Parathyroid adenoma (tissue), 2 donors: ENCODE results near the gene TRAFD1.

Source experiments
- H2AFZ ChIP-seq: fragments of 300-600 bp; sonication (generic); one replicate; pipeline ENCODE4 v1.7.0; 2017; ENCODE audit warnings: antibody characterized with exemption, mild to moderate bottlenecking
- H3K27ac ChIP-seq: fragments of 300-600 bp; sonication (generic); one replicate; pipeline ENCODE4 v1.7.0; 2017
- H3K27me3 ChIP-seq: fragments of 300-600 bp; sonication (generic); one replicate; pipeline ENCODE4 v1.7.0; 2017; ENCODE audit warnings: low read length; ENCODE audit not compliant: control insufficient read depth, insufficient read depth
- H3K36me3 ChIP-seq: fragments of 300-600 bp; sonication (generic); one replicate; pipeline ENCODE4 v1.7.0; 2017; ENCODE audit warnings: low read length; ENCODE audit not compliant: control insufficient read depth, insufficient read depth
- H3K4me1 ChIP-seq: fragments of 300-600 bp; sonication (generic); one replicate; pipeline ENCODE4 v1.7.0; 2017; ENCODE audit warnings: control low read depth
- H3K4me2 ChIP-seq: fragments of 300-600 bp; sonication (generic); one replicate; pipeline ENCODE4 v1.7.0; 2017; ENCODE audit warnings: low read length
- H3K4me3 ChIP-seq: fragments of 300-600 bp; sonication (generic); one replicate; pipeline ENCODE4 v1.7.0; 2017; ENCODE audit warnings: low read depth, low read length
- H3K79me2 ChIP-seq: fragments of 300-600 bp; sonication (generic); one replicate; pipeline ENCODE4 v1.7.0; 2017; ENCODE audit warnings: control low read depth
- H3K9ac ChIP-seq: fragments of 300-600 bp; sonication (generic); one replicate; pipeline ENCODE4 v1.7.0; 2017; ENCODE audit warnings: mild to moderate bottlenecking
- H3K9me3 ChIP-seq: fragments of 300-600 bp; sonication (generic); one replicate; pipeline ENCODE4 v1.7.0; 2017; ENCODE audit warnings: low read length; ENCODE audit not compliant: control insufficient read depth
- CTCF ChIP-seq: fragments of 300-600 bp; sonication (generic); IDR thresholded peaks from one replicate; pipeline ENCODE4 v1.7.0; 2017; ENCODE audit warnings: antibody characterized with exemption, mild to moderate bottlenecking
- donor health status: primary hyperparathyroidism.

TRAFD1 gene

GRCh38 chr12:112164011-112164660, 38.8 kb downstream of the TRAFD1 start:
- H3K79me2 ChIP-seq, result no peaks in the 10 kb centered on the region
- H3K36me3 ChIP-seq, result no peaks in the 10 kb centered on the region
- H3K9ac ChIP-seq, result no peak overlapping the region
- H3K9me3 ChIP-seq, result no peaks in the 10 kb centered on the region
- H3K27ac ChIP-seq, result no peak overlapping the region
- no peaks in the 10 kb centered on the region for H3K4me1 ChIP-seq
- no peak overlapping the region for H2AFZ ChIP-seq
- H3K27me3 ChIP-seq, result no peaks in the 10 kb centered on the region
- H3K4me2 ChIP-seq, result no peak overlapping the region
- no peak for TF ChIP-seq CTCF
- no peak overlapping the region for H3K4me3 ChIP-seq

GRCh38 chr12:112165624-112166023, 40.3 kb downstream of the TRAFD1 start:
- H3K27me3 ChIP-seq, result no peaks in the 10 kb centered on the region
- no peaks in the 10 kb centered on the region for H3K79me2 ChIP-seq
- no peak overlapping the region for H3K4me3 ChIP-seq
- H3K36me3 ChIP-seq, result no peaks in the 10 kb centered on the region
- H3K9ac ChIP-seq, result no peak overlapping the region
- H3K4me1 ChIP-seq, result no peaks in the 10 kb centered on the region
- no peak overlapping the region for H3K27ac ChIP-seq
- H2AFZ ChIP-seq, result no peak overlapping the region
- no peaks in the 10 kb centered on the region for H3K9me3 ChIP-seq
- TF ChIP-seq CTCF, result no peak
- H3K4me2 ChIP-seq, result no peak overlapping the region

DNA sequence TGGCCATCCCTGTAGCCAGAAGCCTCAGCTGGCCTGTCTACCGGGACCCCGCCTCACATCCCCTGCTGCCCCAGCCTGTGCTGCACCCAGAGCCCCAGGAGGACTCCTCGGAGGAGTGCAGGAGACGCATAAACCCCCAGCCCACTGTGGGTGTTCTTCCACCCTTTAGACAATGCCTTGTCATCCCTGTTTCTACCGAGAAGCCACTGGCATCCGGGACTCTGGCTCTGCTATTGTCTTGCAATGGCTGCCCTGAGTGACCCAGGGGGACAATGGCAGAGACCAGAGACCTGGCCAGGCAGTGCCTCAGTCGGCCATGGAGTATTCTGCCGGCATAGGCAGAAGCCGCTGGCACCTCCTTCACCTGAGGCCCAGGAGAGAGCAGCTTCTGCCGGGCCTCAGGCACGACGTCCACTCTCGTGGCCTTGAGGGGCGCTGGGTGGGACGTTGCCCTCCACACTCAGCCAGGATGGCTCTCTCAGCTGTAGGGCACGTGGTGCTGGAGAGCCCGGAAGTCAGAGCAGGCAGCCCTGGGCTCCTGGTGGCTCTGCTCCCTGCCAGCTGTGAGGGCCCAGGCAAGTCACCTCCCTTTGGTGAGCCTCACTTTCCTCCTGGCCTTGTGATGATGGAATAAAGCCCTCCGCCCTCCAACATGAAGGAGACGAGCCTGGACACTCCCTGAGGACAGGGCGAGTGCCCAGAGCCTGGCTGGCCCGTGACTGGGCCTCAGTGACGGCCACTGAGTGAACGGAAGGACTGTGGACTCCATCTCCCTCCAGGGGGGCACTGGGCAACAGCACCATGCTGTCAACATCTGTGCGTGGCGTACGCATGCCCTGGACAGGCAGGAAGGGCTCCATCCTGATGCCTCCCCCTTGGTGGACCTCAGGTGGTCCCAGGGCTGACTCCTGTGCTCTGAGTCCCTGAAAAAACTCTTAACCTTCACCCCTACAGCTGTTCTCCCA, 41.0 kb downstream of the TRAFD1 start:
- Histone ChIP-seq H2AFZ (no peak overlapping the region), H3K27me3 (no peaks in the 10 kb centered on the region), H3K4me2 (no peak overlapping the region), H3K27ac (no peak overlapping the region), H3K79me2 (no peaks in the 10 kb centered on the region), H3K4me1 (no peaks in the 10 kb centered on the region), H3K4me3 (no peak overlapping the region), H3K9ac (no peak overlapping the region), H3K9me3 (no peaks in the 10 kb centered on the region), H3K36me3 (no peaks in the 10 kb centered on the region)
- no peak for TF ChIP-seq CTCF

DNA sequence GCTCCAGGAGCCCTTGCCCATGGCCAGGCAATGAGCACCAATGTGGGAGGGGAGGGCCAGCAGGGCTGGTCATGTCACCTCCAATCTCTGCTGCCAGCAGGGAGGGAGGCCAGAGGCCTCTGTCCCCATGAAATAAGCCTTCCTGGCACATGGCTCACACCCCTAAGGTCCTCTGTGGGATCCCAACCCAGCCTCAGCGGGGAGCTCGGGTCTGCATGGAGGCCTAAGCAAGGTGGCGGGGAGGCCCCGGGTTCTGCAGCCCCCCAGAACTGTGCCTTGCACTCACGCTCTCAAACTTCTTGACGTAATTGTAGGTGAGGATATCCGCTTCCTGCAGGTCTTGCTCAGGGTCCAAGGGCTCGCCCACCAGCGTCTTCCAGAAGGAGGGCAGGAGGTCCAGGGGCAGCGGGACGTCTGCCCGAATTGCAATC, 41.7 kb downstream of the TRAFD1 start:
- Histone ChIP-seq H3K9ac (no peak overlapping the region), H3K4me3 (no peak overlapping the region), H3K4me2 (no peak overlapping the region), H3K4me1 (no peaks in the 10 kb centered on the region), H3K27me3 (no peaks in the 10 kb centered on the region), H3K36me3 (no peaks in the 10 kb centered on the region), H2AFZ (no peak overlapping the region), H3K9me3 (no peaks in the 10 kb centered on the region), H3K79me2 (no peaks in the 10 kb centered on the region), H3K27ac (no peak overlapping the region)
- no peak for TF ChIP-seq CTCF
